Esophagus squamous epithelium (tissue), 5 donors: ENCODE data around the gene SERPINH1. TPM values are rescaled to one million over a fixed set of nuclear protein-coding genes. Genes with fewer than 3 reads are reported as not detected.

ENCODE experiments used
- DNase-seq: peaks from one replicate; lab custom pipeline; 2025; lab: John Stamatoyannopoulos, UW
- H3K27ac ChIP-seq, 4 donors: fragments of 200-600 bp; sonication (generic); one replicate each; pipeline ENCODE4 v1.5.1; 2016 to 2019; ENCODE audit warnings: mild to moderate bottlenecking in 1 of 4
- H3K27me3 ChIP-seq, 4 donors: fragments of 200-600 bp; sonication (generic); 1 replicate in 3 of 4; 2 replicates in 1 of 4; pipeline versions ENCODE4 v1.5.1 to v1.6.0; 2017 to 2021; ENCODE audit warnings: antibody characterized with exemption in 1 of 4
- H3K36me3 ChIP-seq, 3 donors: fragments of 200-600 bp; sonication (generic); one replicate each; pipeline ENCODE4 v1.5.1; 2016 to 2019
- H3K4me1 ChIP-seq, 3 donors: fragments of 200-600 bp; sonication (generic); one replicate each; pipeline ENCODE4 v1.5.1; 2017 to 2019
- H3K4me3 ChIP-seq, 4 donors: fragments of 200-600 bp; sonication (generic); 1 replicate in 3 of 4; 2 replicates in 1 of 4; pipeline ENCODE4 v1.5.1; 2016 to 2019; ENCODE audit warnings: mild to moderate bottlenecking in 2 of 4, moderate library complexity in 1 of 4
- H3K9me3 ChIP-seq, 3 donors: fragments of 200-600 bp; sonication (generic); one replicate each; pipeline ENCODE4 v1.5.1; 2016 to 2019
- POLR2A ChIP-seq, 4 donors: fragments of 450-650 bp; IDR thresholded peaks; one replicate each; pipeline ENCODE4 v1.6.1; 2017; ENCODE audit warnings: antibody characterized with exemption in 4 of 4, mild to moderate bottlenecking in 4 of 4, moderate library complexity in 3 of 4
- WGBS, 2 donors: methylation state at CpG; one replicate each; pipeline ENCODE4 v1.1.5; 2018; 5-methylcytosine and 5-hydroxymethylcytosine counted together
- intact Hi-C: fragments of 100-400 bp; cut with DNase I; formaldehyde crosslinking; loops from one replicate; pipeline ENCODE4 v1.15.0; 2022
- total RNA-seq, 4 donors: library from RNA; depleted of rRNA; stranded (reverse); fragments of >200 nt; gene quantifications; one replicate each; pipeline ENCODE4 v1.1.0, GENCODE V29; 2016
- TF ChIP-seq, protein P1 (sequence below), 6 experiments: fragments of 450-650 bp in 4 of 6; fragments of 200-600 bp in 2 of 6; sonication (generic) in 2 of 6; IDR thresholded peaks; one replicate each; pipeline ENCODE4 v1.5.1; 2016 to 2019; ENCODE audit warnings: antibody characterized with exemption in 6 of 6, mild to moderate bottlenecking in 4 of 6, moderate library complexity in 4 of 6
- donor health status: DM: yes; HTN: yes; CAD: no.

Gene SERPINH1
- total RNA-seq, 4 donors from 2014 or later, result 41.4 to 70.1 (median 46.5) TPM

DNA sequence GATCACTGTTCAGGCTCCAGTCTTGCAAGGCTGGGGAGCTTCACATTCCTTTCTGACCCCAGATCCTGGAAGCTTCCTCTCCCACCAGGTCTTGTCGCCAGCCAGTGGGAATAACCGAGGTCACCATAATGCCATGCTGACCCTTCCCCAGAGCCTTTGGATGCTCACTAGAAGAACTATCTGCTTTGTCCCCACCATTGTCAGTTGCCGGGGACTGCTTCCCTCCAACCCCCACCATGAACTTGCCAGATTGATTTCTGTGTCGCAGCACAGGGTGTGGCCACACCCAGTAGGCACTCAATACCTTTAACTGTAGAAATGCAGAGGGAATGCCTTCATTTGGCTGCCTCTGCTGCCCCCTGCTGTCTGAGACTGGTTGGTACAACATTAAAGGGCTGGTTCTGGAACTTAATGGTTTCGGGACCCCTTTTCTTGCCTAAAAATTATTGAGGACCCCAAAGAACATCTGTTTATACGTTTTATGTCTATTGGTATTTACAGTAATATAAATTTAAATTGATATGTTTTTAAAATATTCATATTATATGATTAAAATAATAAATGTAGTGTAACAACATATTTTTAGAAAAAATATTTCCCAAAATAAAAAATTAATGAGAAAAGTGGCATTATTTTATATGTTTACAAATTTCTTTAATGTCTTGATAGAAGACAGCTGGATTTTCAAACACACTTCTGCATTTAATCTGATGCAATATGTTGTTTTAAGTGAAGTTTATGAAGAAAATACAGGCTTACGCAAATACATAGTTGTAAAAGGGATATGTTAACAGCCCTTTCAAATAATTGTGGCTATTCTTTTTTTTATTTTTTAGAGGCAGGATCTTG is 29.6 kb upstream of the SERPINH1 start:
- WGBS, 2 donors, result 35 to 37% methylated on average over 6 to 7 of the region's 7 CpGs
- Histone ChIP-seq H3K4me1 (peaks cover 0 to 4% (median 0%) of the 10 kb centered on the region in 3 donors), H3K9me3 (no peaks in the 10 kb centered on the region), H3K27ac (no peak overlapping the region), H3K4me3 (no peak overlapping the region), H3K27me3 (peaks cover 0 to 29% (median 0%) of the 10 kb centered on the region in 4 donors), H3K36me3 (no peaks in the 10 kb centered on the region)
- DNase-seq, result no peak
- TF ChIP-seq, protein P1, sequence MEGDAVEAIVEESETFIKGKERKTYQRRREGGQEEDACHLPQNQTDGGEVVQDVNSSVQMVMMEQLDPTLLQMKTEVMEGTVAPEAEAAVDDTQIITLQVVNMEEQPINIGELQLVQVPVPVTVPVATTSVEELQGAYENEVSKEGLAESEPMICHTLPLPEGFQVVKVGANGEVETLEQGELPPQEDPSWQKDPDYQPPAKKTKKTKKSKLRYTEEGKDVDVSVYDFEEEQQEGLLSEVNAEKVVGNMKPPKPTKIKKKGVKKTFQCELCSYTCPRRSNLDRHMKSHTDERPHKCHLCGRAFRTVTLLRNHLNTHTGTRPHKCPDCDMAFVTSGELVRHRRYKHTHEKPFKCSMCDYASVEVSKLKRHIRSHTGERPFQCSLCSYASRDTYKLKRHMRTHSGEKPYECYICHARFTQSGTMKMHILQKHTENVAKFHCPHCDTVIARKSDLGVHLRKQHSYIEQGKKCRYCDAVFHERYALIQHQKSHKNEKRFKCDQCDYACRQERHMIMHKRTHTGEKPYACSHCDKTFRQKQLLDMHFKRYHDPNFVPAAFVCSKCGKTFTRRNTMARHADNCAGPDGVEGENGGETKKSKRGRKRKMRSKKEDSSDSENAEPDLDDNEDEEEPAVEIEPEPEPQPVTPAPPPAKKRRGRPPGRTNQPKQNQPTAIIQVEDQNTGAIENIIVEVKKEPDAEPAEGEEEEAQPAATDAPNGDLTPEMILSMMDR (IDR thresholded peaks at IDR 0.05), result peak; percentile 78 to 94 (median 92)
- no peak for TF ChIP-seq POLR2A (IDR thresholded peaks at IDR 0.05)
- intact Hi-C loops, result loop anchor here (5.0 to 10.0 kb wide), 2 partner anchors 140 to 258 kb away; no protein-coding TSS in a partner anchor

DNA sequence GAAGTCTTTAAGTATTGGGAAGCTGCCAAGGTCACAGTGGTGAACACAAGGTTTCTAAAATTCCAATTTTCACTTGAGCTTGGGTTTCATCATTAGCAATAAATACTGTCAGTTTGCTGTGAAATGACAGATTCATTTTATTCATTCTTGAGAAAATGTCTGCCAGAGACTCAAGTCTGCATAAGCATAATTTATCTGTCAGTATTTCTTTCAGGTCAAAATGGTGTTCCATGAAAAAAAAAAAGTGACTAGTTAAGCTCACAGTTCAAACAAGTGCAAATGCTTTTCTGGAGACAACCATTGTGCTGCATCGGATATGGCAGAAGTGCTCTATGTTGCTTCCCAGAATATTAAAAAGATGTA is 28.2 kb upstream of the SERPINH1 start:
- TF ChIP-seq, protein P1 (IDR thresholded peaks at IDR 0.05), result no peak
- TF ChIP-seq POLR2A (IDR thresholded peaks at IDR 0.05), result no peak
- H3K27ac ChIP-seq, result no peak overlapping the region
- no peaks in the 10 kb centered on the region for H3K36me3 ChIP-seq
- H3K27me3 ChIP-seq, result peaks cover 0 to 15% (median 0%) of the 10 kb centered on the region in 4 donors
- no peak overlapping the region for H3K4me3 ChIP-seq
- H3K9me3 ChIP-seq, result no peaks in the 10 kb centered on the region
- intact Hi-C loops, result loop anchor here (2.0 to 10.0 kb wide), 3 partner anchors 89 to 259 kb away; no protein-coding TSS in a partner anchor
- peaks cover 0 to 4% (median 0%) of the 10 kb centered on the region in 3 donors for H3K4me1 ChIP-seq
- WGBS, 2 donors, result 71 to 75% methylated on average over 1 of the region's 1 CpG
- no peak for DNase-seq

DNA sequence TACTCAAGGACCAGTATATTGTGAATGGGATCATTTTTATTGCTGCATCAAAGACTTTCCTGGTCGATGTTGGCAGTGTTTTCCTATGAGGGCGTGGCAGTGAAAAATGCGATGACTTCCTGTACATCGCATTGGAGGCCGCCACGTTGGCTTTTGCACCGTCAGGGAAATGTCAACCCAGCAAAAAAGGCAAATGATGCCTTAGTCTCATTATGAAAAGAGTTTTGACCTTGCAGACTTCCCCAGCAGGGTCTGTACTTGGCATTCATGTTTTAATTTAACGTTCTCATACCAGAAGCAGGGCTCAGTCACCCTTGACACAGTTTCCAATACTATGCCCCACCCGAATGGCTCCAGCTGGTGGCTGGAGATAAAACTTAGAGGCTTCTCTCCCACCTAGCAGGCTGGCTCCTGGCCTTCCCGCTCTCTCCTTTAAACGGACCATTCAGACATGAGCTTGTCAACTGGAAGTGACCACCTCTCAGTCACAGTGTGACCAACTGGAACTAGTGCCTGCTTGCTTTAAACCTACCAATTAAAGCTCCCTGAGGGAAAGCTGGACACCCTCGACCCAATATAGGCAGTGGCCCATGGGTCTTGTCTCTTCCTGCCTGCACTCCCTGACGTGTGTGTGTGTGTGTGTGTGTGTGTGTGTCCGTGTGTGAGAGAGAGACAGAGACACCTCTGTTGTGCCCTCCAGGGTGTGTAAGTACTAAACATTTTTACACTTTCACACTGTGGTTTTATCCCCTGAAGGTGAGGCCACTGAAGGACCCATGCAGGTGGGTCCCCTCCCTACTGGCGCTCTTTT is 27.6 kb upstream of the SERPINH1 start:
- TF ChIP-seq, protein P1 (IDR thresholded peaks at IDR 0.05), result no peak
- no peak for TF ChIP-seq POLR2A (IDR thresholded peaks at IDR 0.05)
- WGBS, 2 donors, result 45 to 53% methylated on average over 11 to 12 of the region's 15 CpGs
- Histone ChIP-seq H3K27me3 (peaks cover 0 to 9% (median 0%) of the 10 kb centered on the region in 4 donors), H3K4me3 (no peak overlapping the region), H3K36me3 (no peaks in the 10 kb centered on the region), H3K9me3 (no peaks in the 10 kb centered on the region), H3K27ac (no peak overlapping the region), H3K4me1 (peaks cover 0 to 4% (median 0%) of the 10 kb centered on the region in 3 donors)
- DNase-seq, result no peak
- intact Hi-C loops, result loop anchor here (2.0 to 10.0 kb wide), 3 partner anchors 90 to 260 kb away; no protein-coding TSS in a partner anchor

DNA sequence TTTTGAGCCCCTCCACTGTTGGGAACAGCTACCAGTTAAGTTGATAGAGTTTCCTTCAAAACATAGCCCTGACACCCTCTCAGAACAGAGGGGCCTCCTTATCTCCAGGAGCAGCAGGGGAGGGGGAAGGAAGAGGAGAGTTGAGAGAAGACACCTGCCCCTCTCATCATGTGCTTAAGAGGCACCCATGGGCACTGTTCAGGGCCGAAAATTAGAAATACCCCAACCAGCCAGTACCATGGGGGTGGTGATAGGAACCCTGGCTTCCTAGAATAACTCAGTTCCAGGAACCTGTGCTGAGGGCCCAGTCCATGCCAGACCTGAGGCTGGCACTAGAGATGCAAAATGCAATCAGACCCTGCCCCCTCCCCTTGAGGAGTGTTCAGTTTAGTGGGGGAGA is 27.0 kb upstream of the SERPINH1 start:
- TF ChIP-seq, protein P1 (IDR thresholded peaks at IDR 0.05), result no peak
- TF ChIP-seq POLR2A (IDR thresholded peaks at IDR 0.05), result no peak
- H3K27ac ChIP-seq, result no peak overlapping the region
- DNase-seq, result no peak
- WGBS, 2 donors, result 57% methylated on average over 1 of the region's 1 CpG; no CpG with 5 or more reads in 1 of the 2 donors
- H3K27me3 ChIP-seq, result peaks cover 0 to 6% (median 0%) of the 10 kb centered on the region in 4 donors
- no peaks in the 10 kb centered on the region for H3K9me3 ChIP-seq
- H3K4me3 ChIP-seq, result no peak overlapping the region
- peaks cover 0 to 4% (median 0%) of the 10 kb centered on the region in 3 donors for H3K4me1 ChIP-seq
- intact Hi-C loops, result loop anchor here (2.0 to 10.0 kb wide), 2 partner anchors 90 to 260 kb away; no protein-coding TSS in a partner anchor
- no peaks in the 10 kb centered on the region for H3K36me3 ChIP-seq
